Naive thymus-derived CD4-positive, alpha-beta T cell (primary cell): ENCODE measurements around the gene ZCCHC17. TPM values are rescaled to one million over a fixed set of nuclear protein-coding genes. Genes with fewer than 3 reads are reported as not detected.
"Not testable (repeated sequence)": the region's sequence is repeated elsewhere in the genome, so short reads cannot be mapped to it uniquely, and the experiment has no call there.

ENCODE experiments used
- ATAC-seq: fragments of 150-1000 bp; cut with Tn5 transposase; 2 replicates; pipeline ENCODE4 v1.10.0; 2021; ENCODE audit warnings: mild to moderate bottlenecking, moderate library complexity
- CTCF ChIA-PET: fragments of 350-600 bp; sonication (Branson Sonifier 250); formaldehyde crosslinking; loops from one replicate; lab custom pipeline; 2021; ENCODE audit warnings: antibody characterized with exemption; lab: Charles Lee
- POLR2A ChIA-PET: fragments of 350-600 bp; sonication (Branson Sonifier 250); formaldehyde crosslinking; loops from one replicate; lab custom pipeline; 2021; ENCODE audit warnings: antibody characterized with exemption, inconsistent platforms; lab: Charles Lee
- DNase-seq, 9 donors: peaks; one replicate each; pipeline versions ENCODE4 v3.0.0 to v3.0.0-alpha.2; 2020 to 2022; ENCODE audit warnings: mixed read lengths in 1 of 9
- H3K27ac ChIP-seq: one replicate; pipeline ENCODE4 v1.7.0; 2013; ENCODE audit warnings: mild to moderate bottlenecking, low read depth, low read length, moderate library complexity
- H3K27me3 ChIP-seq, 2 donors: one replicate each; pipeline ENCODE4 v1.7.0; 2013; ENCODE audit warnings: low read length in 2 of 2, mild to moderate bottlenecking in 2 of 2, moderate library complexity in 2 of 2; ENCODE audit not compliant: control insufficient read depth in 2 of 2, insufficient read depth in 2 of 2
- H3K36me3 ChIP-seq, 3 experiments: 1 replicate in 2 of 3; 2 replicates in 1 of 3; pipeline ENCODE4 v1.7.0; 2013; ENCODE audit warnings: low read length in 3 of 3, mild to moderate bottlenecking in 3 of 3, moderate library complexity in 1 of 3; ENCODE audit not compliant: insufficient read depth in 3 of 3, control insufficient read depth in 2 of 3
- H3K4me1 ChIP-seq, 2 donors: one replicate each; pipeline ENCODE4 v1.7.0; 2013; ENCODE audit warnings: low read length in 2 of 2, mild to moderate bottlenecking in 2 of 2, moderate library complexity in 1 of 2; ENCODE audit not compliant: control insufficient read depth in 2 of 2, insufficient read depth in 2 of 2
- H3K4me3 ChIP-seq: 2 replicates; pipeline ENCODE4 v1.7.0; 2013; ENCODE audit warnings: mild to moderate bottlenecking, low read length
- H3K9me3 ChIP-seq, 3 experiments: 1 replicate in 2 of 3; 2 replicates in 1 of 3; pipeline ENCODE4 v1.7.0; 2013; ENCODE audit warnings: low read length in 3 of 3; ENCODE audit not compliant: control insufficient read depth in 2 of 3
- H3K27ac Mint-ChIP-seq, 9 donors: one replicate each; pipeline ENCODE4 v1.8.0; 2020 to 2022; ENCODE audit warnings: mixed read lengths in 9 of 9, mild to moderate bottlenecking in 8 of 9, moderate library complexity in 5 of 9, inconsistent platforms in 2 of 9
- H3K27me3 Mint-ChIP-seq, 5 donors: one replicate each; pipeline ENCODE4 v1.8.0; 2021 to 2022; ENCODE audit warnings: mixed read lengths in 5 of 5, mild to moderate bottlenecking in 1 of 5
- H3K36me3 Mint-ChIP-seq, 5 donors: one replicate each; pipeline ENCODE4 v1.8.0; 2020 to 2022; ENCODE audit warnings: mixed read lengths in 5 of 5, mild to moderate bottlenecking in 3 of 5, inconsistent platforms in 1 of 5
- H3K4me1 Mint-ChIP-seq, 7 donors: one replicate each; pipeline ENCODE4 v1.8.0; 2020 to 2022; ENCODE audit warnings: mixed read lengths in 7 of 7, mild to moderate bottlenecking in 3 of 7, inconsistent platforms in 1 of 7
- H3K4me3 Mint-ChIP-seq, 10 donors: one replicate each; pipeline ENCODE4 v1.8.0; 2020 to 2022; ENCODE audit warnings: mild to moderate bottlenecking in 10 of 10, mixed read lengths in 10 of 10, moderate library complexity in 6 of 10, inconsistent platforms in 2 of 10
- H3K9me3 Mint-ChIP-seq, 11 donors: one replicate each; pipeline ENCODE4 v1.8.0; 2020 to 2022; ENCODE audit warnings: mixed read lengths in 11 of 11, mild to moderate bottlenecking in 4 of 11, inconsistent platforms in 1 of 11, moderate library complexity in 1 of 11
- intact Hi-C, 2 donors: fragments of 100-400 bp; cut with micrococcal nuclease; formaldehyde crosslinking; loops; one replicate each; pipeline ENCODE4 v1.15.1; 2023
- polyA plus RNA-seq, 2 donors: library from polyadenylated mRNA; unstranded; fragments of 300-500 nt; fragmentation: Illumina TruSeq; gene quantifications; one replicate each; pipeline ENCODE4 v1.2.3, GENCODE V29; 2021
- total RNA-seq, 6 experiments: library from RNA in 5 of 6; stranded (reverse) in 5 of 6; gene quantifications; 1 replicate in 5 of 6; 2 replicates in 1 of 6; pipeline ENCODE4 v1.2.3 and lab custom pipeline; 2021 to 2026

ZCCHC17 gene
- total and polyA plus RNA-seq, 7 experiments from 2014 or later = 10.3 to 43.4 (median 21.4) TPM

- POLR2A ChIA-PET = no interaction called here
- Mint-ChIP-seq H3K4me1 (peaks cover 0 to 2% (median 0%) of the 10 kb centered on the region in 7 donors), H3K27me3 (no peaks in the 10 kb centered on the region), H3K4me3 (no peak overlapping the region), H3K36me3 (peaks cover 13 to 61% (median 39%) of the 10 kb centered on the region in 5 donors), H3K27ac (no peak overlapping the region), H3K9me3 (no peaks in the 10 kb centered on the region)
- CTCF ChIA-PET = no interaction called here
- Histone ChIP-seq H3K4me3 (no peak overlapping the region), H3K36me3 (peaks cover 13 to 76% (median 22%) of the 10 kb centered on the region in 3 experiments), H3K4me1 (no peaks in the 10 kb centered on the region), H3K27ac (no peak overlapping the region), H3K27me3 (no peaks in the 10 kb centered on the region), H3K9me3 (no peaks in the 10 kb centered on the region)
- ATAC-seq (no peak), DNase-seq (no peak)
- intact Hi-C loops = no loop called here
These were observed 34.9 kb upstream of the ZCCHC17 start for GRCh38 chr1:31261916-31262315.

GRCh38 chr1:31262393-31262792, 34.4 kb upstream of the ZCCHC17 start:
- H3K36me3 Mint-ChIP-seq = peaks cover 16 to 62% (median 43%) of the 10 kb centered on the region in 5 donors
- H3K9me3 ChIP-seq, H3K4me1 ChIP-seq, CTCF ChIA-PET, H3K27ac ChIP-seq, ATAC-seq, DNase-seq, H3K27ac Mint-ChIP-seq, H3K4me3 ChIP-seq, H3K4me3 Mint-ChIP-seq, H3K27me3 ChIP-seq, H3K27me3 Mint-ChIP-seq, POLR2A ChIA-PET, H3K4me1 Mint-ChIP-seq, H3K9me3 Mint-ChIP-seq, intact Hi-C loops: not testable (repeated sequence)
- peaks cover 13 to 77% (median 22%) of the 10 kb centered on the region in 3 experiments for H3K36me3 ChIP-seq

GRCh38 chr1:31263408-31263807, 33.4 kb upstream of the ZCCHC17 start:
- ChIA-PET CTCF (no interaction called here), POLR2A (no interaction called here)
- H3K4me3 Mint-ChIP-seq = no peak overlapping the region
- Histone ChIP-seq H3K4me3 (no peak overlapping the region), H3K4me1 (no peaks in the 10 kb centered on the region), H3K27me3 (no peaks in the 10 kb centered on the region), H3K9me3 (no peaks in the 10 kb centered on the region), H3K36me3 (peaks cover 11 to 77% (median 24%) of the 10 kb centered on the region in 3 experiments), H3K27ac (no peak overlapping the region)
- peaks cover 9 to 57% (median 37%) of the 10 kb centered on the region in 5 donors for H3K36me3 Mint-ChIP-seq
- no peak for DNase-seq
- H3K27ac Mint-ChIP-seq = no peak overlapping the region
- no peaks in the 10 kb centered on the region for H3K9me3 Mint-ChIP-seq
- no peaks in the 10 kb centered on the region for H3K27me3 Mint-ChIP-seq
- ATAC-seq = no peak
- peaks cover 0 to 2% (median 0%) of the 10 kb centered on the region in 7 donors for H3K4me1 Mint-ChIP-seq
- intact Hi-C loops = no loop called here

- H3K4me1 ChIP-seq = no peaks in the 10 kb centered on the region
- ATAC-seq (no peak), DNase-seq (no peak)
- intact Hi-C loops = no loop called here
- no peak overlapping the region for H3K4me3 ChIP-seq
- Mint-ChIP-seq H3K27me3 (no peaks in the 10 kb centered on the region), H3K4me3 (no peak overlapping the region), H3K4me1 (peaks cover 0 to 2% (median 0%) of the 10 kb centered on the region in 7 donors), H3K36me3 (peaks cover 9 to 52% (median 34%) of the 10 kb centered on the region in 5 donors), H3K27ac (peak overlapping the region in 4 of 9 donors; percentile 17 to 49 (median 38)), H3K9me3 (no peaks in the 10 kb centered on the region)
- no peak overlapping the region for H3K27ac ChIP-seq
- ChIA-PET CTCF (no interaction called here), POLR2A (interaction anchor here (0.7 kb wide), 1 partner anchor 11 kb away, joined by 3 read pairs; no protein-coding TSS in a partner anchor)
- no peaks in the 10 kb centered on the region for H3K27me3 ChIP-seq
- H3K9me3 ChIP-seq = no peaks in the 10 kb centered on the region
- peaks cover 21 to 79% (median 25%) of the 10 kb centered on the region in 3 experiments for H3K36me3 ChIP-seq
These were observed 31.9 kb upstream of the ZCCHC17 start for GRCh38 chr1:31264790-31265386.

GRCh38 chr1:31266547-31266946, 30.3 kb upstream of the ZCCHC17 start:
- Mint-ChIP-seq H3K4me1 (peaks cover 0 to 2% (median 0%) of the 10 kb centered on the region in 7 donors), H3K27ac (no peak overlapping the region), H3K9me3 (no peaks in the 10 kb centered on the region), H3K36me3 (peaks cover 16 to 52% (median 41%) of the 10 kb centered on the region in 5 donors), H3K4me3 (no peak overlapping the region), H3K27me3 (no peaks in the 10 kb centered on the region)
- Histone ChIP-seq H3K36me3 (peaks cover 20 to 82% (median 23%) of the 10 kb centered on the region in 3 experiments), H3K27ac (no peak overlapping the region), H3K4me1 (no peaks in the 10 kb centered on the region), H3K9me3 (no peaks in the 10 kb centered on the region), H3K27me3 (no peaks in the 10 kb centered on the region), H3K4me3 (no peak overlapping the region)
- intact Hi-C loops = no loop called here
- ChIA-PET CTCF (interaction anchor here (0.7 kb wide), 1 partner anchor 38 kb away, joined by 3 read pairs; no protein-coding TSS in a partner anchor), POLR2A (no interaction called here)
- no peak for ATAC-seq
- DNase-seq = no peak

- ATAC-seq = no peak
- Mint-ChIP-seq H3K4me1 (peaks cover 0 to 9% (median 4%) of the 10 kb centered on the region in 7 donors), H3K27me3 (no peaks in the 10 kb centered on the region), H3K27ac (no peak overlapping the region), H3K4me3 (no peak overlapping the region), H3K36me3 (peaks cover 16 to 54% (median 25%) of the 10 kb centered on the region in 5 donors), H3K9me3 (no peaks in the 10 kb centered on the region)
- no peak overlapping the region for H3K4me3 ChIP-seq
- intact Hi-C loops = loop anchor here in 1 of 2 donors (5.0 kb wide), 1 partner anchor 45 kb away; no protein-coding TSS in a partner anchor
- H3K4me1 ChIP-seq = no peaks in the 10 kb centered on the region
- H3K9me3 ChIP-seq = no peaks in the 10 kb centered on the region
- CTCF ChIA-PET = no interaction called here
- H3K27ac ChIP-seq = no peak overlapping the region
- peaks cover 12 to 85% (median 29%) of the 10 kb centered on the region in 3 experiments for H3K36me3 ChIP-seq
- POLR2A ChIA-PET = interaction anchor here (0.6 kb wide), 1 partner anchor 26 kb away, joined by 3 read pairs; no protein-coding TSS in a partner anchor
- H3K27me3 ChIP-seq = no peaks in the 10 kb centered on the region
- DNase-seq = no peak
These were observed 24.5 kb upstream of the ZCCHC17 start for GRCh38 chr1:31272369-31272768.
